ENCODE measurements around the gene LTA.

GRCh38 chr6:31586599-31587281, 14.7 kb downstream of the LTA start:
- TF ChIP-seq CTCF (IDR thresholded peaks at IDR 0.05) (no peak), POLR2A (IDR thresholded peaks at IDR 0.05) (no peak)

Measured in uterus (tissue), 2 donors.